ENCODE measurements around the gene TBL1Y. TPM values are rescaled to one million over a fixed set of nuclear protein-coding genes. Genes with fewer than 3 reads are reported as not detected.

TBL1Y gene
- total and polyA plus RNA-seq, 10 of the 15 experiments (the other 5 are each of a cell fraction or from before 2014, with no cell fraction given) = not detected

- H3K9me3 ChIP-seq (replicated peaks; ENCODE audit: control insufficient read depth, insufficient read depth, low read length) = no peaks in the 10 kb centered on the region
- no peak overlapping the region for H2AFZ ChIP-seq (ENCODE audit: control insufficient read depth, low read depth, low read length)
- no CpG with 5 or more reads among the region's 3 CpGs for WGBS (ENCODE audit: insufficient coverage, insufficient replicate concordance, low lambda C conversion rate, missing lambda C conversion rate)
- H3K9ac ChIP-seq (ENCODE audit: control insufficient read depth, insufficient read depth, low read length) = no peak overlapping the region
- H3K27ac ChIP-seq (ENCODE audit: control insufficient read depth, insufficient read depth) = no peak overlapping the region
- intact Hi-C loops (cut with micrococcal nuclease; ENCODE audit: unreplicated experiment) (no loop called here), in situ Hi-C loops (cut with MboI) (no loop called here)
- H3K36me3 ChIP-seq (ENCODE audit: control insufficient read depth in 2 of 2, insufficient read depth in 2 of 2, low read length in 1 of 2) = no peaks in the 10 kb centered on the region
- RAD21 ChIA-PET (ENCODE audit: unreplicated experiment) = no interaction called here
- H4K20me1 ChIP-seq (ENCODE audit: control insufficient read depth, insufficient read depth) = no peaks in the 10 kb centered on the region
- no peaks in the 10 kb centered on the region for H3K27me3 ChIP-seq (replicated peaks in 1 of 2; ENCODE audit: control insufficient read depth in 2 of 2, insufficient read depth in 2 of 2, low read length in 1 of 2)
- no peak overlapping the region for H3K4me2 ChIP-seq (ENCODE audit: control insufficient read depth, insufficient read depth)
- H3K4me1 ChIP-seq (ENCODE audit: control insufficient read depth, insufficient read depth, low read length) = no peaks in the 10 kb centered on the region
- POLR2A ChIA-PET = no interaction called here
- H3K79me2 ChIP-seq (ENCODE audit: control insufficient read depth, insufficient read depth, low read length) = no peaks in the 10 kb centered on the region
- TF ChIP-seq EGR1 (IDR thresholded peaks at IDR 0.05; ENCODE audit: borderline replicate concordance in 1 of 2, low read depth in 2 of 2, low read length in 2 of 2) = no peak
- ATAC-seq (no peak), DNase-seq (ENCODE audit: low read depth, low spot score) (no peak), FAIRE-seq (no peak)
- SMC1A ChIA-PET (ENCODE audit: uncharacterized antibody, unreplicated experiment) = no interaction called here
- no TSS peak for BruUV-seq (replicated peaks)
- no peak overlapping the region for H3K4me3 ChIP-seq
- CTCF ChIA-PET = no interaction called here
Measured at GRCh38 chrY:6966521-6966920, 56.0 kb downstream of the TBL1Y start.

- no peak overlapping the region for H3K4me3 ChIP-seq
- H4K20me1 ChIP-seq (ENCODE audit: control insufficient read depth, insufficient read depth) = no peaks in the 10 kb centered on the region
- BruUV-seq (replicated peaks) = no TSS peak
- H3K9ac ChIP-seq (ENCODE audit: control insufficient read depth, insufficient read depth, low read length) = no peak overlapping the region
- intact Hi-C loops (cut with micrococcal nuclease; ENCODE audit: unreplicated experiment) = no loop called here
- H3K27ac ChIP-seq (ENCODE audit: control insufficient read depth, insufficient read depth) = no peak overlapping the region
- H3K4me1 ChIP-seq (ENCODE audit: control insufficient read depth, insufficient read depth, low read length) = no peaks in the 10 kb centered on the region
- H2AFZ ChIP-seq (ENCODE audit: control insufficient read depth, low read depth, low read length) = no peak overlapping the region
- no peaks in the 10 kb centered on the region for H3K9me3 ChIP-seq (replicated peaks; ENCODE audit: control insufficient read depth, insufficient read depth, low read length)
- ChIA-PET CTCF (no interaction called here), SMC1A (ENCODE audit: uncharacterized antibody, unreplicated experiment) (no interaction called here), POLR2A (no interaction called here), RAD21 (ENCODE audit: unreplicated experiment) (no interaction called here)
- TF ChIP-seq EGR1 (IDR thresholded peaks at IDR 0.05; ENCODE audit: borderline replicate concordance in 1 of 2, low read depth in 2 of 2, low read length in 2 of 2) (no peak), SREBF2 (IDR thresholded peaks at IDR 0.05; ENCODE audit: low read length) (no peak), USF1 (IDR thresholded peaks at IDR 0.05; ENCODE audit: borderline replicate concordance, extremely low read length, insufficient read depth, low read depth, low read length) (no peak), ZBTB40 (IDR thresholded peaks at IDR 0.05; ENCODE audit: borderline replicate concordance) (no peak), SIN3A (IDR thresholded peaks at IDR 0.05; ENCODE audit: low read depth, low read length) (no peak)
- in situ Hi-C loops (cut with MboI) = no loop called here
- H3K4me2 ChIP-seq (ENCODE audit: control insufficient read depth, insufficient read depth) = no peak overlapping the region
- no peaks in the 10 kb centered on the region for H3K79me2 ChIP-seq (ENCODE audit: control insufficient read depth, insufficient read depth, low read length)
- no CpG with 5 or more reads among the region's 5 CpGs for WGBS (ENCODE audit: insufficient coverage, insufficient replicate concordance, low lambda C conversion rate, missing lambda C conversion rate)
- DNase-seq (ENCODE audit: low read depth, low spot score) (no peak), FAIRE-seq (no peak), ATAC-seq (no peak)
- H3K27me3 ChIP-seq (replicated peaks in 1 of 2; ENCODE audit: control insufficient read depth in 2 of 2, insufficient read depth in 2 of 2, low read length in 1 of 2) = no peaks in the 10 kb centered on the region
- no peaks in the 10 kb centered on the region for H3K36me3 ChIP-seq (ENCODE audit: control insufficient read depth in 2 of 2, insufficient read depth in 2 of 2, low read length in 1 of 2)
Measured at GRCh38 chrY:6967736-6968135, 57.2 kb downstream of the TBL1Y start.

Data from GM12878 (cell line).